Tibial nerve (tissue), 4 donors: ENCODE data around the gene HOXC4. TPM values are rescaled to one million over a fixed set of nuclear protein-coding genes. Genes with fewer than 3 reads are reported as not detected.
"Not testable (repeated sequence)": the region's sequence is repeated elsewhere in the genome, so short reads cannot be mapped to it uniquely, and the experiment has no call there.

Source experiments
- DNase-seq, 2 donors: peaks; one replicate each; pipeline ENCODE4 v3.0.0-alpha.2; 2019; ENCODE audit warnings: low spot score in 2 of 2
- H3K27ac ChIP-seq, 4 donors: fragments of 200-600 bp; sonication (generic) in 3 of 4; one replicate each; pipeline ENCODE4 v1.5.1; 2017 to 2019; ENCODE audit warnings: mild to moderate bottlenecking in 1 of 4
- H3K27me3 ChIP-seq, 2 donors: fragments of 200-600 bp; sonication (generic) in 1 of 2; one replicate each; pipeline versions ENCODE4 v1.5.1 to v1.6.0; 2017 to 2019
- H3K36me3 ChIP-seq, 3 donors: fragments of 200-600 bp; sonication (generic); one replicate each; pipeline ENCODE4 v1.5.1; 2018 to 2019
- H3K4me1 ChIP-seq, 4 donors: fragments of 200-600 bp; sonication (generic) in 3 of 4; one replicate each; pipeline ENCODE4 v1.5.1; 2017 to 2019
- H3K4me3 ChIP-seq, 4 donors: fragments of 200-600 bp; sonication (generic) in 3 of 4; one replicate each; pipeline ENCODE4 v1.5.1; 2017 to 2019; ENCODE audit warnings: mild to moderate bottlenecking in 1 of 4, moderate library complexity in 1 of 4
- H3K9me3 ChIP-seq, 4 donors: fragments of 200-600 bp; sonication (generic) in 3 of 4; one replicate each; pipeline ENCODE4 v1.5.1; 2017 to 2019
- EP300 ChIP-seq, 2 donors: sonication (generic); formaldehyde crosslinking; IDR thresholded peaks; one replicate each; pipeline ENCODE4 v1.6.1; 2017; ENCODE audit warnings: antibody characterized with exemption in 2 of 2, mild to moderate bottlenecking in 1 of 2
- POLR2A ChIP-seq, 2 donors: fragments of 450-650 bp; IDR thresholded peaks; one replicate each; pipeline ENCODE4 v1.6.1; 2017; ENCODE audit warnings: antibody characterized with exemption in 2 of 2, mild to moderate bottlenecking in 2 of 2, moderate library complexity in 2 of 2
- WGBS, 2 donors: methylation state at CpG; one replicate each; pipeline ENCODE4 v1.1.5; 2018; 5-methylcytosine and 5-hydroxymethylcytosine counted together
- total RNA-seq, 4 donors: library from RNA; depleted of rRNA; stranded (reverse); fragments of >200 nt; gene quantifications; one replicate each; pipeline ENCODE4 v1.1.0, GENCODE V29; 2016
- TF ChIP-seq, protein P1 (sequence below), 5 experiments: fragments of 200-600 bp in 3 of 5; fragments of 450-650 bp in 2 of 5; sonication (generic) in 3 of 5; IDR thresholded peaks; one replicate each; pipeline ENCODE4 v1.5.1; 2016 to 2019; ENCODE audit warnings: antibody characterized with exemption in 5 of 5, mild to moderate bottlenecking in 3 of 5, moderate library complexity in 2 of 5

HOXC4 gene
- total RNA-seq, 4 donors from 2014 or later = 2.7 to 8.1 (median 4.1) TPM

- WGBS, 2 donors = 12 to 22% methylated on average over 16 of the region's 16 CpGs
Observed at GRCh38 chr12:54039417-54040147, 14.1 kb upstream of the HOXC4 start.

DNA sequence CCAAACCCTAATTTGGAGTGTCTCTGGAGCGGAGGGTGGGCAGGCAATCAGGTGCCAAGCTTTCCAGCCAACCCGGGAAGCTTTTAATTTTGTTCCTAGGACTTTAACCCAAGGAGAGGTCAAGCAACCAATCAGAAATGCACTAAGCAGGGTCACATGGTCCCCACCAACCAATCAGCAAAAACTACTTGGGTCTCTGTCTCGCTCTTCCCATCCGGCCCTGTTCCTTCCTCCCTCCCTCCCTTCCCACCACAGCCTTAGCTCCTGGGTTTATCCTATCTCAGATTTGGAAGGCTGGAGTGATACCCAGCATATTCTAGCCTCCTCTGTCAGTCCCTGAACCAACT lies 13.5 kb upstream of the HOXC4 start:
- H3K4me1 ChIP-seq = peaks cover 0 to 81% (median 21%) of the 10 kb centered on the region in 4 donors
- H3K9me3 ChIP-seq = no peaks in the 10 kb centered on the region
- no peaks in the 10 kb centered on the region for H3K27me3 ChIP-seq
- 29 to 32% methylated on average over 4 of the region's 4 CpGs for WGBS, 2 donors
- TF ChIP-seq EP300 (IDR thresholded peaks at IDR 0.05) = no peak
- TF ChIP-seq, protein P1, sequence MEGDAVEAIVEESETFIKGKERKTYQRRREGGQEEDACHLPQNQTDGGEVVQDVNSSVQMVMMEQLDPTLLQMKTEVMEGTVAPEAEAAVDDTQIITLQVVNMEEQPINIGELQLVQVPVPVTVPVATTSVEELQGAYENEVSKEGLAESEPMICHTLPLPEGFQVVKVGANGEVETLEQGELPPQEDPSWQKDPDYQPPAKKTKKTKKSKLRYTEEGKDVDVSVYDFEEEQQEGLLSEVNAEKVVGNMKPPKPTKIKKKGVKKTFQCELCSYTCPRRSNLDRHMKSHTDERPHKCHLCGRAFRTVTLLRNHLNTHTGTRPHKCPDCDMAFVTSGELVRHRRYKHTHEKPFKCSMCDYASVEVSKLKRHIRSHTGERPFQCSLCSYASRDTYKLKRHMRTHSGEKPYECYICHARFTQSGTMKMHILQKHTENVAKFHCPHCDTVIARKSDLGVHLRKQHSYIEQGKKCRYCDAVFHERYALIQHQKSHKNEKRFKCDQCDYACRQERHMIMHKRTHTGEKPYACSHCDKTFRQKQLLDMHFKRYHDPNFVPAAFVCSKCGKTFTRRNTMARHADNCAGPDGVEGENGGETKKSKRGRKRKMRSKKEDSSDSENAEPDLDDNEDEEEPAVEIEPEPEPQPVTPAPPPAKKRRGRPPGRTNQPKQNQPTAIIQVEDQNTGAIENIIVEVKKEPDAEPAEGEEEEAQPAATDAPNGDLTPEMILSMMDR (IDR thresholded peaks at IDR 0.05) = no peak
- no peak for TF ChIP-seq POLR2A (IDR thresholded peaks at IDR 0.05)
- peak overlapping the region in 3 of 4 donors; percentile 66 to 83 (median 68) for H3K27ac ChIP-seq
- peak overlapping the region in 1 of 4 donors; percentile 27 for H3K4me3 ChIP-seq
- H3K36me3 ChIP-seq = no peaks in the 10 kb centered on the region
- DNase-seq = peak in 1 of 2 donors; percentile 52

More at GRCh38 chr12:54039417-54040147, 14.1 kb upstream of the HOXC4 start:
- Histone ChIP-seq H3K27ac (peak overlapping the region in 3 of 4 donors; percentile 66 to 83 (median 68)), H3K4me1 (peaks cover 0 to 83% (median 21%) of the 10 kb centered on the region in 4 donors), H3K36me3 (no peaks in the 10 kb centered on the region), H3K4me3 (peak overlapping the region in 1 of 4 donors; percentile 27), H3K9me3 (no peaks in the 10 kb centered on the region), H3K27me3 (no peaks in the 10 kb centered on the region)
- peak in 1 of 2 donors; percentile 43 for DNase-seq
- TF ChIP-seq EP300 (IDR thresholded peaks at IDR 0.05) = peak in 1 of 2 donors; percentile 22
- TF ChIP-seq, protein P1 (IDR thresholded peaks at IDR 0.05) = no peak
- TF ChIP-seq POLR2A (IDR thresholded peaks at IDR 0.05) = no peak

- no peak overlapping the region for H3K4me3 ChIP-seq
- H3K9me3 ChIP-seq = no peaks in the 10 kb centered on the region
- peaks cover 0 to 81% (median 21%) of the 10 kb centered on the region in 4 donors for H3K4me1 ChIP-seq
- DNase-seq = no peak
- peak overlapping the region in 1 of 4 donors; percentile 83 for H3K27ac ChIP-seq
- TF ChIP-seq, protein P1 (IDR thresholded peaks at IDR 0.05) = no peak
- TF ChIP-seq POLR2A (IDR thresholded peaks at IDR 0.05) = no peak
- TF ChIP-seq EP300 (IDR thresholded peaks at IDR 0.05) = no peak
- H3K36me3 ChIP-seq = no peaks in the 10 kb centered on the region
- WGBS, 2 donors = 68 to 73% methylated on average over 3 of the region's 3 CpGs
- H3K27me3 ChIP-seq = no peaks in the 10 kb centered on the region
Observed at GRCh38 chr12:54040648-54041047, 13.0 kb upstream of the HOXC4 start.

DNA sequence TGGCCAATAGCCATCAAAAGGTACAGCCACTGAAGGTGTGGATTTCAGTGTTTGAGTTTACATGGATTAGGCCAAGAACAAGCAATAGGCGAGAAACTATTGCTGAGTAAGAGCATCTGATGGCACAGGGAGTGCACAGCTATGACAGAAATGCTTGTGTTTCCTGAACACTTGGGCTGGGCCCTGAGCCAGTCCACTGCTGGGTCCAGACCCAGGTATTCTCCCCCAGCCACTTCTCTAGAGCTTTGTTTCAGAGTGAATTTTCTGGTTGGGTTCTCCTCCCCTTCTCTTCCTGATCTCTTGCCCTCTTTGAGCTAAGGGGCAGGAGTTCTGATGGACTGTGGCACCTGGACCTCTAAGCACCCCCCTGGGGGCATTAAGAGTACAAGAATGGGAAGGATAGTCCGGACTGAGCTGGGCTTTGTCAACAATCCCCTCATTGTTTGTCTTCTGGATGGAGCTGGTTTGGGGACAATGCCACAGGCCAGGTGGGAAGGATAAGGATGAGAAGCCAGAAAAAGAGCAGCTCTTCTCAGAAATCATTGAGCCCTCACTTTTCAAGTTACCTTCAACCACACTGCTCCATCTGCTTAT lies 12.4 kb upstream of the HOXC4 start:
- H3K27ac ChIP-seq = no peak overlapping the region
- no peak for TF ChIP-seq EP300 (IDR thresholded peaks at IDR 0.05)
- TF ChIP-seq, protein P1 (IDR thresholded peaks at IDR 0.05) = no peak
- no peak for TF ChIP-seq POLR2A (IDR thresholded peaks at IDR 0.05)
- no peak for DNase-seq
- no peak overlapping the region for H3K4me3 ChIP-seq
- no peaks in the 10 kb centered on the region for H3K36me3 ChIP-seq
- H3K27me3 ChIP-seq = peaks cover 0 to 4% of the 10 kb centered on the region in 2 donors
- 52 to 63% methylated on average over 2 of the region's 2 CpGs for WGBS, 2 donors
- no peaks in the 10 kb centered on the region for H3K9me3 ChIP-seq
- peaks cover 0 to 81% (median 21%) of the 10 kb centered on the region in 4 donors for H3K4me1 ChIP-seq

GRCh38 chr12:54042033-54042432 lies 11.6 kb upstream of the HOXC4 start:
- H3K27me3 ChIP-seq, H3K9me3 ChIP-seq, H3K4me3 ChIP-seq, H3K27ac ChIP-seq, DNase-seq, H3K36me3 ChIP-seq: not testable (repeated sequence)
- H3K4me1 ChIP-seq = peaks cover 0 to 83% (median 21%) of the 10 kb centered on the region in 4 donors
- 74 to 78% methylated on average over 6 of the region's 6 CpGs for WGBS, 2 donors
